HepG2 (cell line): ENCODE results near the gene RGS7. TPM values are rescaled to one million over a fixed set of nuclear protein-coding genes. Genes with fewer than 3 reads are reported as not detected.

Experiments used
- ATAC-seq: fragments of 200-7000 bp; cut with Tn5 transposase; 3 replicates; pipeline ENCODE4 v1.9.1; 2020; ENCODE audit warnings: mild to moderate bottlenecking, moderate library complexity
- BruUV-seq: library from RNA; stranded (reverse); fragments of 400-500 nt; replicated peaks from 2 replicates; lab custom pipeline; 2021; lab: Mats Ljungman, UMichigan
- CTCF ChIA-PET: fragments of 300-600 bp; formaldehyde crosslinking; extraction: SDS; loops from one replicate; lab custom pipeline; 2021; ENCODE audit warnings: low total read pairs, inconsistent platforms, low intra/inter-chr PET ratio; lab: Yijun Ruan, JAX
- POLR2A ChIA-PET: fragments of 350-600 bp; sonication (Branson Sonifier 250); formaldehyde crosslinking; loops from one replicate; lab custom pipeline; 2020; ENCODE audit warnings: antibody characterized with exemption, inconsistent platforms; lab: Yijun Ruan, JAX
- DNase-seq: peaks from one replicate; pipeline ENCODE4 v3.0.0-alpha.2; 2015; ENCODE audit warnings: low spot score
- FAIRE-seq: peaks from 3 replicates; lab custom pipeline; 2011; peaks lifted over from hg19 to GRCh38; lab: Jason Lieb, UNC
- H2AFZ ChIP-seq: one replicate; pipeline ENCODE4 v1.6.1; 2011; ENCODE audit warnings: low read length, inconsistent platforms
- H3K27ac ChIP-seq: fragments of 300-600 bp; 3 replicates; pipeline ENCODE4 v1.8.0; 2011; ENCODE audit warnings: mixed run types, mild to moderate bottlenecking, mixed read lengths, low read length, inconsistent platforms; ENCODE audit not compliant: insufficient read depth; ENCODE audit errors: extremely low read length
- H3K27me3 ChIP-seq, 2 experiments: fragments of 200-600 bp in 1 of 2; 2 replicates in 1 of 2; 3 replicates in 1 of 2; pipeline versions ENCODE4 v1.6.0 to v1.8.0; 2011; ENCODE audit warnings: low read length in 2 of 2, mild to moderate bottlenecking in 2 of 2, moderate library complexity in 2 of 2, inconsistent platforms in 1 of 2; ENCODE audit not compliant: insufficient read depth in 2 of 2, control insufficient read depth in 1 of 2
- H3K36me3 ChIP-seq, 2 experiments: fragments of 200-600 bp in 1 of 2; replicated peaks in 1 of 2; 2 replicates in 1 of 2; 3 replicates in 1 of 2; pipeline versions ENCODE4 v1.5.1 to v1.8.0; 2011; ENCODE audit warnings: low read length in 2 of 2, inconsistent platforms in 1 of 2; ENCODE audit not compliant: insufficient read depth in 2 of 2, control insufficient read depth in 1 of 2
- H3K4me1 ChIP-seq: 2 replicates; pipeline ENCODE4 v1.5.1; 2012; ENCODE audit warnings: low read length, inconsistent platforms; ENCODE audit not compliant: insufficient read depth
- H3K4me2 ChIP-seq: 2 replicates; pipeline ENCODE4 v1.6.0; 2011; ENCODE audit warnings: low read depth, low read length, inconsistent platforms
- H3K4me3 ChIP-seq, 3 experiments: fragments of 200-600 bp in 1 of 3; sonication (generic), shearing (Covaris generic) in 1 of 3; replicated peaks in 1 of 3; 2 replicates each; pipeline ENCODE4 v1.5.1; 2011 to 2016; ENCODE audit warnings: low read length in 3 of 3, inconsistent platforms in 2 of 3, low read depth in 2 of 3, mild to moderate bottlenecking in 2 of 3, control low read depth in 1 of 3, mixed read lengths in 1 of 3; ENCODE audit not compliant: insufficient read depth in 1 of 3
- H3K79me2 ChIP-seq: one replicate; pipeline ENCODE4 v1.6.1; 2011; ENCODE audit warnings: low read length, inconsistent platforms; ENCODE audit not compliant: insufficient read depth
- H3K9ac ChIP-seq: 2 replicates; pipeline ENCODE4 v1.6.0; 2011; ENCODE audit warnings: mild to moderate bottlenecking, low read depth, low read length, inconsistent platforms; ENCODE audit not compliant: insufficient read depth
- H3K9me3 ChIP-seq: 2 replicates; pipeline ENCODE4 v1.5.1; 2012; ENCODE audit warnings: mild to moderate bottlenecking, low read length
- H4K20me1 ChIP-seq: 2 replicates; pipeline ENCODE4 v1.6.0; 2011; ENCODE audit warnings: inconsistent platforms, mild to moderate bottlenecking, low read length, moderate library complexity; ENCODE audit not compliant: insufficient read depth
- ATF7 ChIP-seq, 2 experiments: fragments of 450-650 bp in 1 of 2; sonication (generic) in 1 of 2; formaldehyde crosslinking in 1 of 2; IDR thresholded peaks; 2 replicates each; pipeline versions ENCODE4 v1.4.0 to v1.6.1; 2016 to 2020; ENCODE audit warnings: antibody characterized with exemption in 1 of 2, mild to moderate bottlenecking in 1 of 2, missing genetic modification reagents in 1 of 2
- CAMTA2 ChIP-seq: sonication (generic); formaldehyde crosslinking; IDR thresholded peaks from 2 replicates; pipeline ENCODE4 v1.4.0; 2020; ENCODE audit warnings: mild to moderate bottlenecking, missing genetic modification reagents, borderline replicate concordance
- ETV5 ChIP-seq: IDR thresholded peaks from 2 replicates; pipeline ENCODE4 v1.6.1; 2018; ENCODE audit warnings: missing biosample characterization, missing genetic modification reagents, inconsistent platforms, borderline replicate concordance
- HNRNPK ChIP-seq: fragments of 200-400 bp; formaldehyde crosslinking; IDR thresholded peaks from 2 replicates; pipeline ENCODE4 v1.6.1; 2018; ENCODE audit warnings: low read length, low read depth, moderate library complexity, mild to moderate bottlenecking; ENCODE audit not compliant: poor library complexity, severe bottlenecking
- IRF2 ChIP-seq: IDR thresholded peaks from 2 replicates; pipeline ENCODE4 v1.6.1; 2018; ENCODE audit warnings: missing genetic modification reagents, missing compliant biosample characterization
- KAT2B ChIP-seq: fragments of 150-350 bp; IDR thresholded peaks from 2 replicates; pipeline ENCODE4 v1.6.1; 2014; ENCODE audit warnings: low read depth, low read length, borderline replicate concordance
- MAFG ChIP-seq: sonication (generic); formaldehyde crosslinking; IDR thresholded peaks from 2 replicates; pipeline ENCODE4 v1.5.1; 2020; ENCODE audit warnings: mild to moderate bottlenecking, missing genetic modification reagents
- NFRKB ChIP-seq: fragments of 450-650 bp; IDR thresholded peaks from 2 replicates; pipeline ENCODE4 v1.6.1; 2017
- PBX3 ChIP-seq: sonication (generic); formaldehyde crosslinking; IDR thresholded peaks from 2 replicates; pipeline ENCODE4 v1.8.1; 2023; ENCODE audit warnings: missing genetic modification reagents, inconsistent platforms, borderline replicate concordance
- PRDM4 ChIP-seq: sonication (generic); formaldehyde crosslinking; IDR thresholded peaks from 2 replicates; pipeline ENCODE4 v1.9.0; 2021; ENCODE audit warnings: missing genetic modification reagents, borderline replicate concordance
- REPIN1 ChIP-seq: sonication (generic); formaldehyde crosslinking; IDR thresholded peaks from 2 replicates; pipeline ENCODE4 v1.8.0; 2022; ENCODE audit warnings: missing genetic modification reagents, low read depth, mild to moderate bottlenecking, borderline replicate concordance
- RFX3 ChIP-seq: IDR thresholded peaks from 2 replicates; pipeline ENCODE4 v1.6.1; 2016; ENCODE audit warnings: missing biosample characterization, missing genetic modification reagents
- ZNF224 ChIP-seq: sonication (generic); formaldehyde crosslinking; IDR thresholded peaks from 2 replicates; pipeline ENCODE4 v1.5.0; 2020; ENCODE audit warnings: mild to moderate bottlenecking, missing genetic modification reagents
- ZNF333 ChIP-seq: sonication (generic); formaldehyde crosslinking; IDR thresholded peaks from 2 replicates; pipeline ENCODE4 v1.4.0; 2020; ENCODE audit warnings: mild to moderate bottlenecking, missing genetic modification reagents, borderline replicate concordance
- ZNF335 ChIP-seq: sonication (generic); formaldehyde crosslinking; IDR thresholded peaks from 2 replicates; pipeline ENCODE4 v1.4.0; 2020; ENCODE audit warnings: missing genetic modification reagents
- ZNF792 ChIP-seq: IDR thresholded peaks from 2 replicates; pipeline ENCODE4 v1.6.1; 2016
- ZNF839 ChIP-seq: sonication (generic); formaldehyde crosslinking; IDR thresholded peaks from 2 replicates; pipeline ENCODE4 v1.4.0; 2020; ENCODE audit warnings: missing genetic modification reagents, mild to moderate bottlenecking, borderline replicate concordance
- WGBS: methylation state at CpG from one replicate; pipeline ENCODE4 v1.1.6; 2017; ENCODE audit warnings: low lambda C conversion rate; 5-methylcytosine and 5-hydroxymethylcytosine counted together
- in situ Hi-C: cut with HindIII; loops from 2 replicates; pipeline ENCODE4 v1.10.0; 2017; ENCODE audit warnings: low pct_unique_long_range_greater_than_20kb; ENCODE audit not compliant: extremely low pct_ligation_motif_present
- intact Hi-C: fragments of 100-400 bp; cut with micrococcal nuclease; formaldehyde crosslinking; loops from one replicate; pipeline ENCODE4 v1.10.0; 2022; ENCODE audit not compliant: unreplicated experiment
- polyA plus RNA-seq, 8 experiments: library from polyadenylated mRNA; depleted of rRNA in 3 of 8; stranded (reverse) in 7 of 8; unstranded in 1 of 8; fragments of >200 nt; fragmentation: Illumina TruSeq in 4 of 8; extraction: Trizol in 4 of 8; gene quantifications; 2 replicates each; pipeline versions ENCODE4 v1.2.1 to v1.2.3, GENCODE V29; 2011 to 2016; ENCODE audit warnings: low read depth in 4 of 8, missing spikeins in 1 of 8, mixed read lengths in 1 of 8; ENCODE audit not compliant: insufficient read depth in 1 of 8
- total RNA-seq, 5 experiments: library from RNA; depleted of rRNA; stranded (reverse); fragments of >200 nt; fragmentation: Illumina TruSeq; extraction: Trizol; gene quantifications; 2 replicates each; pipeline ENCODE4 v1.2.3, GENCODE V29; 2016; ENCODE audit warnings: low read depth in 1 of 5

Gene RGS7
- total and polyA plus RNA-seq, 2 of the 13 experiments (the other 11 are each of a cell fraction or from before 2014, with no cell fraction given) = not detected

- FAIRE-seq = no peak
- H3K9ac ChIP-seq = no peak overlapping the region
- H3K9me3 ChIP-seq = no peaks in the 10 kb centered on the region
- H4K20me1 ChIP-seq = no peaks in the 10 kb centered on the region
- no peak overlapping the region for H2AFZ ChIP-seq
- H3K27me3 ChIP-seq = no peaks in the 10 kb centered on the region
- TF ChIP-seq PRDM4 (CRISPR knock-in tag) = no peak
- no peaks in the 10 kb centered on the region for H3K36me3 ChIP-seq
- DNase-seq = no peak
- BruUV-seq = no TSS peak
- WGBS = 19% methylated on average over 3 of the region's 3 CpGs
- no peaks in the 10 kb centered on the region for H3K79me2 ChIP-seq
- H3K27ac ChIP-seq = no peak overlapping the region
- H3K4me1 ChIP-seq = no peaks in the 10 kb centered on the region
- H3K4me3 ChIP-seq = no peak overlapping the region
- CTCF ChIA-PET = no interaction called here
- POLR2A ChIA-PET = no interaction called here
- H3K4me2 ChIP-seq = no peak overlapping the region
- in situ Hi-C loops (no loop called here), intact Hi-C loops (no loop called here)
- ATAC-seq = no peak
Observed at GRCh38 chr1:241118049-241118448, 239.0 kb downstream of the RGS7 start.

GRCh38 chr1:241115784-241116183 lies 241.2 kb downstream of the RGS7 start:
- Histone ChIP-seq H3K27ac (no peak overlapping the region), H3K9ac (no peak overlapping the region), H3K4me3 (no peak overlapping the region), H4K20me1 (no peaks in the 10 kb centered on the region), H3K36me3 (no peaks in the 10 kb centered on the region), H3K27me3 (no peaks in the 10 kb centered on the region; a peak in 1 of 5 replicates), H3K79me2 (no peaks in the 10 kb centered on the region), H3K9me3 (no peaks in the 10 kb centered on the region), H3K4me2 (no peak overlapping the region), H3K4me1 (no peaks in the 10 kb centered on the region), H2AFZ (no peak overlapping the region)
- DNase-seq (no peak), ATAC-seq (no peak), FAIRE-seq (no peak)
- ChIA-PET POLR2A (no interaction called here), CTCF (no interaction called here)
- BruUV-seq = no TSS peak
- in situ Hi-C loops = no loop called here
- 0% methylated on average over 5 of the region's 5 CpGs for WGBS
- intact Hi-C loops = no loop called here
- TF ChIP-seq REPIN1 (CRISPR knock-in tag) (no peak), ZNF839 (CRISPR knock-in tag) (no peak), ZNF792 (no peak), ZNF224 (no peak), KAT2B (no peak), ETV5 (CRISPR knock-in tag) (no peak), ZNF333 (CRISPR knock-in tag) (no peak), PBX3 (CRISPR knock-in tag) (no peak), IRF2 (no peak), NFRKB (no peak), MAFG (no peak), RFX3 (CRISPR knock-in tag) (no peak), ATF7 (IDR thresholded peaks at IDR 0.05) (no peak), ATF7 (CRISPR knock-in tag; IDR thresholded peaks at IDR 0.05) (no peak), ZNF335 (no peak), HNRNPK (no peak), CAMTA2 (CRISPR knock-in tag) (no peak)
